OCI-LY1 (cell line): ENCODE results near the gene TMEM201.

Experiments
- H2AFZ ChIP-seq: fragments of 200-600 bp; sonication (generic), shearing (Covaris generic); 2 replicates; pipeline ENCODE4 v1.6.0; 2014; ENCODE audit warnings: antibody characterized with exemption, mild to moderate bottlenecking, low read length
- H3F3A ChIP-seq: fragments of 200-600 bp; sonication (generic), shearing (Covaris generic); 2 replicates; pipeline ENCODE4 v1.6.0; 2014; ENCODE audit warnings: mild to moderate bottlenecking, antibody characterized with exemption, low read length, moderate library complexity; ENCODE audit not compliant: insufficient read depth
- H3K27ac ChIP-seq: fragments of 200-600 bp; sonication (generic); 2 replicates; pipeline ENCODE4 v1.5.1; 2014; ENCODE audit warnings: low read length, mixed run types, mild to moderate bottlenecking, low read depth; ENCODE audit not compliant: poor library complexity, severe bottlenecking
- H3K27me3 ChIP-seq: fragments of 200-600 bp; sonication (generic); 2 replicates; pipeline ENCODE4 v1.6.0; 2014; ENCODE audit warnings: antibody characterized with exemption, mild to moderate bottlenecking, low read length, moderate library complexity; ENCODE audit not compliant: insufficient read depth
- H3K36me3 ChIP-seq: fragments of 200-600 bp; sonication (generic); 2 replicates; pipeline ENCODE4 v1.6.1; 2014; ENCODE audit warnings: mild to moderate bottlenecking, antibody characterized with exemption, low read length, moderate library complexity, mixed read lengths; ENCODE audit not compliant: insufficient read depth
- H3K4me1 ChIP-seq: fragments of 200-600 bp; sonication (generic); 2 replicates; pipeline ENCODE4 v1.5.1; 2014; ENCODE audit warnings: mild to moderate bottlenecking, low read length, moderate library complexity; ENCODE audit not compliant: insufficient read depth, severe bottlenecking
- H3K4me2 ChIP-seq: fragments of 200-600 bp; sonication (generic), shearing (Covaris generic); 2 replicates; pipeline ENCODE4 v1.6.1; 2014; ENCODE audit warnings: low read length
- H3K4me3 ChIP-seq: fragments of 200-600 bp; sonication (generic); 2 replicates; pipeline ENCODE4 v1.5.1; 2014; ENCODE audit warnings: low read length, low read depth, mild to moderate bottlenecking, mixed read lengths; ENCODE audit not compliant: poor library complexity, severe bottlenecking
- H3K79me2 ChIP-seq: fragments of 200-600 bp; shearing (Covaris generic); 2 replicates; pipeline ENCODE4 v1.6.1; 2016; ENCODE audit warnings: mixed run types, low read length, mixed read lengths; ENCODE audit not compliant: insufficient read depth
- H3K9ac ChIP-seq: fragments of 200-600 bp; sonication (generic), shearing (Covaris generic); 2 replicates; pipeline ENCODE4 v1.6.1; 2014; ENCODE audit warnings: mild to moderate bottlenecking, low read length, mixed read lengths
- H3K9me2 ChIP-seq: fragments of 200-600 bp; sonication (generic), shearing (Covaris generic); 2 replicates; pipeline ENCODE4 v1.6.1; 2014; ENCODE audit warnings: low read depth, mild to moderate bottlenecking, low read length, mixed read lengths
- H3K9me3 ChIP-seq: fragments of 200-600 bp; shearing (Covaris generic); 2 replicates; pipeline ENCODE4 v1.6.1; 2014; ENCODE audit warnings: low read length, mixed read lengths
- H4K20me1 ChIP-seq: fragments of 200-600 bp; sonication (generic), shearing (Covaris generic); 2 replicates; pipeline ENCODE4 v1.6.0; 2016; ENCODE audit warnings: mild to moderate bottlenecking, low read length; ENCODE audit not compliant: insufficient read depth
- CTCF ChIP-seq: fragments of 200-600 bp; sonication (generic), shearing (Covaris generic); IDR thresholded peaks from 2 replicates; pipeline ENCODE4 v1.5.1; 2017; ENCODE audit warnings: mild to moderate bottlenecking, antibody characterized with exemption, low read length, moderate library complexity, mixed read lengths
- EZH2 ChIP-seq: fragments of 200-600 bp; sonication (generic), shearing (Covaris generic); IDR thresholded peaks from 2 replicates; pipeline ENCODE4 v1.8.0; 2017; ENCODE audit warnings: borderline replicate concordance, mixed run types, mild to moderate bottlenecking, antibody characterized with exemption, low read length, moderate library complexity, mixed read lengths

Gene TMEM201

GRCh38 chr1:9555942-9556341 lies 32.8 kb upstream of the TMEM201 start:
- H3K79me2 ChIP-seq = peaks cover 26% of the 10 kb centered on the region
- no peak overlapping the region for H3K4me2 ChIP-seq
- no peaks in the 10 kb centered on the region for H4K20me1 ChIP-seq
- no peaks in the 10 kb centered on the region; the same call in 1 of the 2 replicates for H3F3A ChIP-seq
- H3K9me3 ChIP-seq = no peaks in the 10 kb centered on the region
- peaks cover 81% of the 10 kb centered on the region for H3K36me3 ChIP-seq
- peak overlapping the region; percentile 79 for H3K27ac ChIP-seq
- no peaks in the 10 kb centered on the region for H3K27me3 ChIP-seq
- H3K9me2 ChIP-seq = no peaks in the 10 kb centered on the region
- no peak for TF ChIP-seq CTCF
- TF ChIP-seq EZH2 = no peak
- H2AFZ ChIP-seq = no peak overlapping the region
- no peak overlapping the region for H3K9ac ChIP-seq
- peaks cover 98% of the 10 kb centered on the region for H3K4me1 ChIP-seq
- H3K4me3 ChIP-seq = no peak overlapping the region

- no peaks in the 10 kb centered on the region for H4K20me1 ChIP-seq
- peak overlapping the region; percentile 87 for H3K27ac ChIP-seq
- peaks cover 89% of the 10 kb centered on the region for H3K4me1 ChIP-seq
- no peaks in the 10 kb centered on the region for H3F3A ChIP-seq
- H3K4me3 ChIP-seq = no peak overlapping the region
- no peaks in the 10 kb centered on the region for H3K9me3 ChIP-seq
- no peak overlapping the region; the same call in 1 of the 2 replicates for H3K9ac ChIP-seq
- H3K36me3 ChIP-seq = peaks cover 80% of the 10 kb centered on the region
- peak overlapping the region; percentile 50; the same call in 1 of the 2 replicates for H3K4me2 ChIP-seq
- H3K79me2 ChIP-seq = peaks cover 17% of the 10 kb centered on the region
- H3K9me2 ChIP-seq = no peaks in the 10 kb centered on the region
- H3K27me3 ChIP-seq = no peaks in the 10 kb centered on the region
- H2AFZ ChIP-seq = no peak overlapping the region
- no peak for TF ChIP-seq EZH2
Observed at GRCh38 chr1:9557624-9558023, 31.1 kb upstream of the TMEM201 start.

- Histone ChIP-seq H3K79me2 (peaks cover 14% of the 10 kb centered on the region), H3K4me1 (peaks cover 82% of the 10 kb centered on the region), H3K4me3 (peak overlapping the region; percentile 0), H3K27ac (peak overlapping the region; percentile 87), H3K9ac (peak overlapping the region; percentile 16; the same call in 1 of the 2 replicates), H3K9me3 (no peaks in the 10 kb centered on the region), H3F3A (no peaks in the 10 kb centered on the region), H4K20me1 (no peaks in the 10 kb centered on the region), H3K36me3 (peaks cover 84% of the 10 kb centered on the region), H2AFZ (no peak overlapping the region), H3K4me2 (peak overlapping the region; percentile 50; the same call in 1 of the 2 replicates), H3K27me3 (no peaks in the 10 kb centered on the region), H3K9me2 (no peaks in the 10 kb centered on the region)
- TF ChIP-seq EZH2 (no peak), CTCF (peak; percentile 10; the same call in 1 of the 2 replicates)
Observed at GRCh38 chr1:9558271-9558945, 30.3 kb upstream of the TMEM201 start.
